ENCODE data around the gene SFSWAP. TPM values are rescaled to one million over a fixed set of nuclear protein-coding genes. Genes with fewer than 3 reads are reported as not detected.

Gene SFSWAP
- total and polyA plus RNA-seq, 3 donors from 2014 or later: 37.7 to 68.4 (median 62.4) TPM

DNA sequence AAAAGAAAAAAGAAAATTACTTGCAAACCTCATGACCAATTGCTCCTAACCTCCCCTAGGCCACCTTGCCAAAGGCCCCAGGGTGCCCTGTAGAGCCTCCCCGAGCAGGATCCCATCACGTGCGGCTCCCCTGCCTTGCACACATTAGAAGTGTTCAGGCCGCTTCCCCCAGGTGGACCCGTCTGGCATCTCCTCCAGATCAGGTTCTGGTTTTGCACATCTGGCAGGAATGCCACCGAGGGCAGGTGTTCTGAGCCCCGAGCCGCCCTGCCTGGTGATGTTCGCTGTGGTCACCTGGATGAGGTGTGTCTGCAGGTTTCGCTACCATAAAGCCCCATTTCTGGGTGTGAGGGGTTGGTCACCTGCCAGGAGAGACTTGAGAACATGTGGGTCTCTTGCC, 136.6 kb downstream of the SFSWAP start:
- TF ChIP-seq, protein P1, sequence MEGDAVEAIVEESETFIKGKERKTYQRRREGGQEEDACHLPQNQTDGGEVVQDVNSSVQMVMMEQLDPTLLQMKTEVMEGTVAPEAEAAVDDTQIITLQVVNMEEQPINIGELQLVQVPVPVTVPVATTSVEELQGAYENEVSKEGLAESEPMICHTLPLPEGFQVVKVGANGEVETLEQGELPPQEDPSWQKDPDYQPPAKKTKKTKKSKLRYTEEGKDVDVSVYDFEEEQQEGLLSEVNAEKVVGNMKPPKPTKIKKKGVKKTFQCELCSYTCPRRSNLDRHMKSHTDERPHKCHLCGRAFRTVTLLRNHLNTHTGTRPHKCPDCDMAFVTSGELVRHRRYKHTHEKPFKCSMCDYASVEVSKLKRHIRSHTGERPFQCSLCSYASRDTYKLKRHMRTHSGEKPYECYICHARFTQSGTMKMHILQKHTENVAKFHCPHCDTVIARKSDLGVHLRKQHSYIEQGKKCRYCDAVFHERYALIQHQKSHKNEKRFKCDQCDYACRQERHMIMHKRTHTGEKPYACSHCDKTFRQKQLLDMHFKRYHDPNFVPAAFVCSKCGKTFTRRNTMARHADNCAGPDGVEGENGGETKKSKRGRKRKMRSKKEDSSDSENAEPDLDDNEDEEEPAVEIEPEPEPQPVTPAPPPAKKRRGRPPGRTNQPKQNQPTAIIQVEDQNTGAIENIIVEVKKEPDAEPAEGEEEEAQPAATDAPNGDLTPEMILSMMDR (IDR thresholded peaks at IDR 0.05): no peak
- 96 to 97% methylated on average over 10 of the region's 10 CpGs for WGBS, 2 donors

DNA sequence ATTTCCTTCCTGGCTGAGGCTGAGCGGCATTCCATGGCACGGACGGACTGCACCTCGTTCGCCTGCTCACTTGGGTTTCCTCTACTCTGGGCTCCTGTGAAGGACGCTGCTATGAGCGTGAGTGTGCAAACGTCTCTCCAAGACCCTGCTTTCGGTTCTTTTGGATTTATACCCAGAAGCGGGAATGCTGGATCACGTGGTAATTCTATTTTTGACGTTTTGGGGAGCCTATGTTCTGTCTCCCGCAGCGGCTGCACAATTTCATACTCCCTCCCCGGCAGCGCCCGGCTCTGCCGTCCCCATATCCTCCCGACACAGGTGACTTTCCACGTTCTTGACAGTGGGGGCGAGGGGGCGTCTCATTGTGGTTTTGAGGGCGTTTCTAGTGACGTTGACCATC, 137.9 kb downstream of the SFSWAP start:
- TF ChIP-seq, protein P1 (IDR thresholded peaks at IDR 0.05): no peak
- TF ChIP-seq POLR2A (IDR thresholded peaks at IDR 0.05): no peak
- intact Hi-C loops (cut with DNase I; ENCODE audit: low total_unique reads): no loop called here
- H3K4me1 ChIP-seq: no peaks in the 10 kb centered on the region
- H3K4me3 ChIP-seq: no peak overlapping the region
- no peaks in the 10 kb centered on the region for H3K36me3 ChIP-seq (ENCODE audit: low read depth, missing control alignments)
- DNase-seq: no peak
- WGBS, 2 donors: 86 to 91% methylated on average over 22 to 24 of the region's 24 CpGs
- H3K9me3 ChIP-seq: no peaks in the 10 kb centered on the region
- H3K27ac ChIP-seq: no peak overlapping the region
- H3K27me3 ChIP-seq: no peaks in the 10 kb centered on the region

More for the DNA sequence above, 136.6 kb downstream of the SFSWAP start:
- H3K36me3 ChIP-seq (ENCODE audit: low read depth, missing control alignments): no peaks in the 10 kb centered on the region
- H3K27me3 ChIP-seq: no peaks in the 10 kb centered on the region
- no peaks in the 10 kb centered on the region for H3K9me3 ChIP-seq
- H3K4me3 ChIP-seq: no peak overlapping the region
- intact Hi-C loops (cut with DNase I; ENCODE audit: low total_unique reads): no loop called here
- DNase-seq: no peak
- no peak overlapping the region for H3K27ac ChIP-seq
- H3K4me1 ChIP-seq: no peaks in the 10 kb centered on the region

Small RNAs within 50 kb of the gene (small RNA-seq; reads per million reads assigned to genes)
- 0 reads per million in 2 donors for gene RNA5SP377
- gene RNA5SP378: 0 reads per million in 2 donors
- 0 reads per million in 2 donors for gene RNU6-1017P

Other genes starting within 250 kb of the SFSWAP start
- 10 to 100 TPM; 16.1 to 23.3 TPM for gene MMP17, start 117.3 kb downstream of the SFSWAP start, total RNA-seq
- gene MMP17, start 117.3 kb downstream of the SFSWAP start, polyA plus RNA-seq (ENCODE audit: insufficient read depth, low read depth, low replicate concordance): 13.2 TPM
- 10 to 100 TPM; 49.9 to 53.5 TPM for gene ULK1, start 183.5 kb downstream of the SFSWAP start, total RNA-seq
- gene ULK1, start 183.5 kb downstream of the SFSWAP start, polyA plus RNA-seq (ENCODE audit: insufficient read depth, low read depth, low replicate concordance): 29.2 TPM
- 10 to 100 TPM; 25.2 to 26.0 TPM for gene PUS1, start 218.2 kb downstream of the SFSWAP start, total RNA-seq
- 16.9 TPM for gene PUS1, start 218.2 kb downstream of the SFSWAP start, polyA plus RNA-seq (ENCODE audit: insufficient read depth, low read depth, low replicate concordance)
- 10 to 100 TPM; 69.4 to 83.0 TPM for gene EP400, start 238.9 kb downstream of the SFSWAP start, total RNA-seq
- 44.2 TPM for gene EP400, start 238.9 kb downstream of the SFSWAP start, polyA plus RNA-seq (ENCODE audit: insufficient read depth, low read depth, low replicate concordance)

All from testis (tissue), 3 donors.